PC-9 (cell line): ENCODE results near the gene ACBD6.

ENCODE experiments used
- CTCF ChIP-seq: fragments of 200-600 bp; sonication (generic); conservative IDR thresholded peaks from 2 replicates; pipeline ENCODE4 v1.6.1; 2017; ENCODE audit warnings: mixed run types, antibody characterized with exemption, mild to moderate bottlenecking, moderate library complexity
- EZH2 ChIP-seq: fragments of 200-600 bp; sonication (generic); IDR thresholded peaks from 2 replicates; pipeline ENCODE4 v1.8.0; 2017; ENCODE audit warnings: antibody characterized with exemption, low read depth

- TF ChIP-seq CTCF (no peak), EZH2 (no peak)
Observed at GRCh38 chr1:180295999-180296398, 206.4 kb downstream of the ACBD6 start.
